ENCODE results near the gene CHKA.

DNA sequence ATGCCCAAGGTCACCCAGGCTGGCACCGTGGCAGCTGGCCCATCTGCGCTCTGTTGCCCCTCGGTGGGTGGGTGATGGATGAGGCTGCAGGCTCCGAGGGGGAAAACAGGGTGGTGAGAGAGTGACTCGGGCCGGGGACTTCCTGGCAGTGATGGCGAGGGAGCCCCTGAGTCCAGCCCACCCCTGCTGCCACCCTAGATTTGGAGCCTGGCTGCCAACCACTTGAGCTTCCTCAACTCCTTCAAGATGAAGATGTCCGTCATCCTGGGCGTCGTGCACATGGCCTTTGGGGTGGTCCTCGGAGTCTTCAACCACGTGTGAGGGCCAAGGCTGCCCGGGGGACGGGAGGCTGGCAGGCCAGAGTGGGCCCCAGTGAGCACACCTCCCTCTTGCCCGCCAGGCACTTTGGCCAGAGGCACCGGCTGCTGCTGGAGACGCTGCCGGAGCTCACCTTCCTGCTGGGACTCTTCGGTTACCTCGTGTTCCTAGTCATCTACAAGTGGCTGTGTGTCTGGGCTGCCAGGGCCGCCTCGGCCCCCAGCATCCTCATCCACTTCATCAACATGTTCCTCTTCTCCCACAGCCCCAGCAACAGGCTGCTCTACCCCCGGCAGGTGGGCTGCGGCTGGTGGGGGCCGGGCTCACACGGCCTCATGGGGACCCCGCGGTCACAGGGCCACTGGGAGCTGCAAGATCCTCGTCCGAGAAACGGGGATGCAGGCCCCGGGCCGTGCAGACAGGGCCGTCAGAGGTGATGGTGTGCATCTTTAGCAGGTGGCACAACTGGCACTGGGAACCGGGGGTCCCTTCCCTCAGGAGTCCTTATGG, 72.3 kb downstream of the CHKA start:
- TF ChIP-seq POLR2A (IDR thresholded peaks at IDR 0.05; ENCODE audit: low read depth, low read length): no peak
- TF ChIP-seq, protein P1, sequence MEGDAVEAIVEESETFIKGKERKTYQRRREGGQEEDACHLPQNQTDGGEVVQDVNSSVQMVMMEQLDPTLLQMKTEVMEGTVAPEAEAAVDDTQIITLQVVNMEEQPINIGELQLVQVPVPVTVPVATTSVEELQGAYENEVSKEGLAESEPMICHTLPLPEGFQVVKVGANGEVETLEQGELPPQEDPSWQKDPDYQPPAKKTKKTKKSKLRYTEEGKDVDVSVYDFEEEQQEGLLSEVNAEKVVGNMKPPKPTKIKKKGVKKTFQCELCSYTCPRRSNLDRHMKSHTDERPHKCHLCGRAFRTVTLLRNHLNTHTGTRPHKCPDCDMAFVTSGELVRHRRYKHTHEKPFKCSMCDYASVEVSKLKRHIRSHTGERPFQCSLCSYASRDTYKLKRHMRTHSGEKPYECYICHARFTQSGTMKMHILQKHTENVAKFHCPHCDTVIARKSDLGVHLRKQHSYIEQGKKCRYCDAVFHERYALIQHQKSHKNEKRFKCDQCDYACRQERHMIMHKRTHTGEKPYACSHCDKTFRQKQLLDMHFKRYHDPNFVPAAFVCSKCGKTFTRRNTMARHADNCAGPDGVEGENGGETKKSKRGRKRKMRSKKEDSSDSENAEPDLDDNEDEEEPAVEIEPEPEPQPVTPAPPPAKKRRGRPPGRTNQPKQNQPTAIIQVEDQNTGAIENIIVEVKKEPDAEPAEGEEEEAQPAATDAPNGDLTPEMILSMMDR (conservative IDR thresholded peaks at IDR 0.05; ENCODE audit: low read depth, low read length): no peak

All from IMR-90 (cell line).